ENCODE data around the gene SORCS3. TPM values are rescaled to one million over a fixed set of nuclear protein-coding genes. Genes with fewer than 3 reads are reported as not detected.

Gene SORCS3
- total and polyA plus RNA-seq, 2 of the 13 experiments (the other 11 are each of a cell fraction or from before 2014, with no cell fraction given) = 0.07 TPM; not detected in 1

- Histone ChIP-seq H3K4me2 (ENCODE audit: low read depth, low read length) (no peak overlapping the region), H3K79me2 (ENCODE audit: insufficient read depth, low read length) (no peaks in the 10 kb centered on the region), H4K20me1 (ENCODE audit: insufficient read depth, low read length) (no peaks in the 10 kb centered on the region), H2AFZ (ENCODE audit: low read length) (no peak overlapping the region), H3K27ac (ENCODE audit: extremely low read length, insufficient read depth, low read length) (no peak overlapping the region), H3K27me3 (ENCODE audit: control insufficient read depth in 1 of 2, insufficient read depth in 2 of 2, low read length in 2 of 2) (peaks cover 0 to 5% of the 10 kb centered on the region in 2 experiments; a peak in 1 of 5 replicates), H3K9ac (ENCODE audit: insufficient read depth, low read depth, low read length) (no peak overlapping the region), H3K4me3 (replicated peaks in 1 of 3; ENCODE audit: insufficient read depth in 1 of 3, low read depth in 2 of 3, low read length in 3 of 3) (no peak overlapping the region), H3K9me3 (ENCODE audit: low read length) (no peaks in the 10 kb centered on the region), H3K36me3 (replicated peaks in 1 of 2; ENCODE audit: control insufficient read depth in 1 of 2, insufficient read depth in 2 of 2, low read length in 2 of 2) (no peaks in the 10 kb centered on the region), H3K4me1 (ENCODE audit: insufficient read depth, low read length) (no peaks in the 10 kb centered on the region)
- ATAC-seq = no peak
- in situ Hi-C loops (cut with HindIII; ENCODE audit: extremely low pct_ligation_motif_present, low pct_unique_long_range_greater_than_20kb) (no loop called here), intact Hi-C loops (cut with micrococcal nuclease; ENCODE audit: unreplicated experiment) (no loop called here)
- no peak for FAIRE-seq
- CTCF ChIA-PET (ENCODE audit: low intra/inter-chr PET ratio, low total read pairs) = no interaction called here
- WGBS (ENCODE audit: low lambda C conversion rate) = 4% methylated on average over 7 of the region's 7 CpGs
- POLR2A ChIA-PET = no interaction called here
- BruUV-seq (replicated peaks) = no TSS peak
- DNase-seq (ENCODE audit: low spot score) = no peak
- TF ChIP-seq ZNF260 (CRISPR knock-in tag; IDR thresholded peaks at IDR 0.05; ENCODE audit: borderline replicate concordance, low read depth) (no peak), FOXP1 (IDR thresholded peaks at IDR 0.05) (no peak), FOXP1 (CRISPR knock-in tag; IDR thresholded peaks at IDR 0.05) (no peak), KLF16 (CRISPR knock-in tag; IDR thresholded peaks at IDR 0.05) (no peak), ZNF577 (CRISPR knock-in tag; IDR thresholded peaks at IDR 0.05; ENCODE audit: borderline replicate concordance, low read depth) (no peak), TAF15 (IDR thresholded peaks at IDR 0.05; ENCODE audit: low read depth, low read length, poor library complexity, severe bottlenecking) (no peak), MTA3 (CRISPR knock-in tag; IDR thresholded peaks at IDR 0.05) (no peak), NFKB2 (CRISPR knock-in tag; IDR thresholded peaks at IDR 0.05; ENCODE audit: borderline replicate concordance) (no peak), TEF (CRISPR knock-in tag; IDR thresholded peaks at IDR 0.05) (no peak), ZNF33A (CRISPR knock-in tag; IDR thresholded peaks at IDR 0.05; ENCODE audit: borderline replicate concordance) (no peak), CCAR2 (optimal IDR thresholded peaks at IDR 0.05; ENCODE audit: low read depth, low read length) (no peak), ARID3A (IDR thresholded peaks at IDR 0.05; ENCODE audit: low read depth, low read length) (no peak), ZNF501 (CRISPR knock-in tag; IDR thresholded peaks at IDR 0.05) (no peak), ARNT (IDR thresholded peaks at IDR 0.05) (no peak), ZNF276 (CRISPR knock-in tag; IDR thresholded peaks at IDR 0.05; ENCODE audit: low read depth) (no peak)
These were observed 32.8 kb upstream of the SORCS3 start for GRCh38 chr10:104608091-104608828.

Measured in HepG2 (cell line).